Measurements from ENCODE around the gene VWA2.
A peak's percentile ranks its signal among the peaks of the same experiment; 100 is the strongest.

VWA2 gene

GRCh38 chr10:114223066-114223465 lies 16.0 kb upstream of the VWA2 start:
- Histone ChIP-seq H3K9ac (ENCODE audit: low read length) (no peak overlapping the region), H3K9me3 (ENCODE audit: control insufficient read depth, low read length) (no peaks in the 10 kb centered on the region), H3K4me3 (ENCODE audit: low read length) (no peak overlapping the region), H3K4me1 (ENCODE audit: control insufficient read depth, insufficient read depth, low read length) (no peaks in the 10 kb centered on the region), H3K27me3 (ENCODE audit: control insufficient read depth, insufficient read depth, low read length) (no peaks in the 10 kb centered on the region), H3K36me3 (ENCODE audit: control insufficient read depth, insufficient read depth, low read length) (no peaks in the 10 kb centered on the region)

GRCh38 chr10:114228156-114228555 lies 10.9 kb upstream of the VWA2 start:
- Histone ChIP-seq H3K9ac (ENCODE audit: low read length) (no peak overlapping the region), H3K27me3 (ENCODE audit: control insufficient read depth, insufficient read depth, low read length) (no peaks in the 10 kb centered on the region), H3K4me1 (ENCODE audit: control insufficient read depth, insufficient read depth, low read length) (no peaks in the 10 kb centered on the region), H3K36me3 (ENCODE audit: control insufficient read depth, insufficient read depth, low read length) (no peaks in the 10 kb centered on the region), H3K4me3 (ENCODE audit: low read length) (no peak overlapping the region), H3K9me3 (ENCODE audit: control insufficient read depth, low read length) (no peaks in the 10 kb centered on the region)

DNA sequence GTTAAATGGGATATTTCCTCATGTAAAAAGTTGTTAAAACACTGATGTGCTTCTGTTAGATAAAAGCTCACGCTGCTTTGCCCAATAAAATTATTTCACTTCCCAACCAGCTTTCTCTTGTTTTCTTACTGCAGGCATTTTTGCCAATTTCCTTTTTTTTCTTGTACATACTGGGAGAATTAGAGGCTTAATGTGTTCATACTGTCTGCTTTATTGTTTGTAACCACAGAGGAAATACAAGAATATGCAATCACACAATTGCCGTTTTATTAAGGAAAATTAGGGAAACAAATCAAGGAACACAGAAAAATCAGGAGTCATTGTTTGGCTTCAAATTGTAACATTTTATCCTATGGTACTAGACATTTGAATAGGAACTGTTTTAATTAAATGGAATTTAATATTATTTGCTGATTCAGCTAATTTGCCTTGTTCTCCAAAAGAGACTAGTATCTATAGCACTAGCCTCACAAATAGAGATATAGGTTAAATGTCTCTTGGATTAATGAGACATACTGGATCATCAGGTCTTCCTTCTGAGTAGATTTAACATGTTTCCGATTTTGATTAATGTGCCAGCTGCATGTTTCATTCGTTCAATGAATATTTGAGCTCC lies 6.4 kb upstream of the VWA2 start:
- no peaks in the 10 kb centered on the region for H3K4me1 ChIP-seq (ENCODE audit: control insufficient read depth, insufficient read depth, low read length)
- no peaks in the 10 kb centered on the region for H3K9me3 ChIP-seq (ENCODE audit: control insufficient read depth, low read length)
- H3K36me3 ChIP-seq (ENCODE audit: control insufficient read depth, insufficient read depth, low read length), result no peaks in the 10 kb centered on the region
- no peaks in the 10 kb centered on the region for H3K27me3 ChIP-seq (ENCODE audit: control insufficient read depth, insufficient read depth, low read length)
- H3K4me3 ChIP-seq (ENCODE audit: low read length), result no peak overlapping the region
- H3K9ac ChIP-seq (ENCODE audit: low read length), result no peak overlapping the region

DNA sequence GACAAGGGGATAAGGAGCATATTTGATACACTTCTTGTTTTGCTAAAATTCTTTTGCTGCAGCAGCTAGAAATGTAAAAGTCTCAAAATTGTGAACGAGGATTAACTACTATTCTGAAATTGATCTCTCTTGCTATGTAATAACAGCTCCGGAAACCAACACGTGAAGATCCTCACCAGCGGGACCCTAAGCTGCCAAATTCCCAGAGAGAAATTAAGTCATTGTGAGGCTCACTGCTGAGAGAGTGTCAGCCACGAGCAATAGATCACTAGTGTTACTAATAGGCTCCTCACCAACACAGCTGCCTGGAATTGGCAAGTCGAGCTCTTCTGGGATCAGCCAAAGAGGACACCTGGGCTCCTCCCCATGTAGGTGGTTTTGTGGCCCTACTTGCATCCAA lies 5.6 kb upstream of the VWA2 start:
- H3K9ac ChIP-seq (ENCODE audit: low read length), result no peak overlapping the region
- H3K4me1 ChIP-seq (ENCODE audit: control insufficient read depth, insufficient read depth, low read length), result no peaks in the 10 kb centered on the region
- H3K9me3 ChIP-seq (ENCODE audit: control insufficient read depth, low read length), result no peaks in the 10 kb centered on the region
- H3K27me3 ChIP-seq (ENCODE audit: control insufficient read depth, insufficient read depth, low read length), result no peaks in the 10 kb centered on the region
- no peak overlapping the region for H3K4me3 ChIP-seq (ENCODE audit: low read length)
- H3K36me3 ChIP-seq (ENCODE audit: control insufficient read depth, insufficient read depth, low read length), result no peaks in the 10 kb centered on the region

DNA sequence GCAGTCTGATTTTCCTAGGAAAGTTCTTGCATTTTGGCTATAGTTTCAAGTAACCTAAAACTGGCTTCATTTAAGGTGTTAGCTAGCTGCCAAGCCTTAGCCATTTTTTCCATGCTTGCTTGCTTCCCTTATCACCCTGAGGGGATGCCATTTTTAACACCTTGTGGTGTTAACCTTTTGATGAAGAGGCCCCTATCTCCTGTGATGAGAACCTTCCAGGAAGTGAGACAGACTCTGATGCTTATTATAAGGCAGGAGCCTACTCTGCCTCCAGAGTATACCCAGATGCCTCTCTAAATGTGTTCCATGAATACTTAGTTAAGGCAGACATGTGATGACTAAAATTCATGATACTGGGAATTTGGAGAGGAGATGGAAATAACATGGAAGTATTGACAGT lies 4.9 kb upstream of the VWA2 start:
- Histone ChIP-seq H3K36me3 (ENCODE audit: control insufficient read depth, insufficient read depth, low read length) (no peaks in the 10 kb centered on the region), H3K9me3 (ENCODE audit: control insufficient read depth, low read length) (no peaks in the 10 kb centered on the region), H3K4me3 (ENCODE audit: low read length) (no peak overlapping the region), H3K27me3 (ENCODE audit: control insufficient read depth, insufficient read depth, low read length) (no peaks in the 10 kb centered on the region), H3K4me1 (ENCODE audit: control insufficient read depth, insufficient read depth, low read length) (no peaks in the 10 kb centered on the region), H3K9ac (ENCODE audit: low read length) (no peak overlapping the region)

DNA sequence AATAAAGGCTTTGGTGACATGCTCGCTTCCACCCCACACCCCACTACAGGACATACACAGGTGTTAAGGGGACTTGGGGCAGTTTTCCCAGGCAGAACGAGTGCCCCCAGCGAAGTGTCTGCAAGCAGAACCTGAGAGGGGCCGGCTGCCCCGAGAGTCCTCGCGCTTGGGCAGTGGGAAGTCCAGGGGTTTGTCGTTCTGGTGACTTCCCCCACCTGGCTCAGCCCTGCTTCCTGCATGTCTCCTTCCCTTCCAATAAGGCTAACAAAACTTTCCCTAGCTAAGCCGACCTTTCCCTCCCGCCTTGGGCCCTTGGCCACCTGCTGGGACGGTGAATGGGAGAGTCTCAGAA lies 916 bp downstream of the VWA2 start:
- no peak overlapping the region for H3K4me3 ChIP-seq (ENCODE audit: low read length)

DNA sequence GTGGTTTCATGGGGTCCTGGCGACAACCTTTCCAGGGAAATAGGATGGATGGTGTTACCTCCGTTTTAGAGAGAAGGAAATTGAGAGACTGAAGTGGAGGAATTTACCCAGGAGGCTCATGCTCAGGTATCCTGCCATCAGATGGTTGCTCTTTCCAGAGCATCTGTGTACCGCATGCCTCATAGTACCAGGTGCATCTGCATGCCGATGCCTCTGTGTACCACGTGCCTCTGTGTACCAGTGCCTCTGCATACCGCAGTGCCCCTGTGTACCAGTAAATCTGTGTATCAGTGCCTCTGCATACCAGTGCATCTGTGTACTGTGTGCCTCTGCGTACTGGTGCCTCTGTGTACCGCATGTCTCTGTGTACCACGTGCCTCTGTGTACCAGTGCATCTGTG lies 3.2 kb downstream of the VWA2 start:
- Histone ChIP-seq H3K9me3 (ENCODE audit: control insufficient read depth, low read length) (no peaks in the 10 kb centered on the region), H3K4me3 (ENCODE audit: low read length) (no peak overlapping the region), H3K27me3 (ENCODE audit: control insufficient read depth, insufficient read depth, low read length) (peaks cover 10% of the 10 kb centered on the region), H3K36me3 (ENCODE audit: control insufficient read depth, insufficient read depth, low read length) (no peaks in the 10 kb centered on the region), H3K9ac (ENCODE audit: low read length) (no peak overlapping the region), H3K4me1 (ENCODE audit: control insufficient read depth, insufficient read depth, low read length) (peaks cover 20% of the 10 kb centered on the region)

More for the DNA sequence above, 916 bp downstream of the VWA2 start:
- peaks cover 7% of the 10 kb centered on the region for H3K4me1 ChIP-seq (ENCODE audit: control insufficient read depth, insufficient read depth, low read length)
- no peaks in the 10 kb centered on the region for H3K36me3 ChIP-seq (ENCODE audit: control insufficient read depth, insufficient read depth, low read length)
- H3K9me3 ChIP-seq (ENCODE audit: control insufficient read depth, low read length), result no peaks in the 10 kb centered on the region
- peak overlapping the region; percentile 56 for H3K9ac ChIP-seq (ENCODE audit: low read length)
- peaks cover 10% of the 10 kb centered on the region for H3K27me3 ChIP-seq (ENCODE audit: control insufficient read depth, insufficient read depth, low read length)

DNA sequence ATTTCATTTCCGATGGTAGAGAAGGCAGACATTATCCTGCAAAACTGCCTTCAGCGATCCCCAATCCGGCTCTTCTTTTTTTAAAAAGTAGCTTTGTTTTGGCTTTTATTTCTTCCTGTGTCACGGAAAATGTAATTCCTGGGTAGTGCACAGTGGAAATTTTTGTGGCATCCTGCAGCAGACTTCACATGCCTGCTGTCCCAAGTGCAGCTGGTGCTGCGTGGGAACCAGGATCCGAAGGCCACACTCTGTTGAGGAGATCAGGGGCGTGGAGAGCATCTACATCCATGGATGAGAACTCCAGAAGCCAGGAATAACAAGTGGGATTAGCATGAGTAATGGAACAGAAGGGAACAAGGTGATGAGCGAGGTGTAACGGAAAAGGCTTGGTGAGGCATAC lies 4.6 kb downstream of the VWA2 start:
- Histone ChIP-seq H3K27me3 (ENCODE audit: control insufficient read depth, insufficient read depth, low read length) (peaks cover 10% of the 10 kb centered on the region), H3K36me3 (ENCODE audit: control insufficient read depth, insufficient read depth, low read length) (no peaks in the 10 kb centered on the region), H3K9me3 (ENCODE audit: control insufficient read depth, low read length) (no peaks in the 10 kb centered on the region), H3K9ac (ENCODE audit: low read length) (no peak overlapping the region), H3K4me3 (ENCODE audit: low read length) (no peak overlapping the region), H3K4me1 (ENCODE audit: control insufficient read depth, insufficient read depth, low read length) (peaks cover 25% of the 10 kb centered on the region)

DNA sequence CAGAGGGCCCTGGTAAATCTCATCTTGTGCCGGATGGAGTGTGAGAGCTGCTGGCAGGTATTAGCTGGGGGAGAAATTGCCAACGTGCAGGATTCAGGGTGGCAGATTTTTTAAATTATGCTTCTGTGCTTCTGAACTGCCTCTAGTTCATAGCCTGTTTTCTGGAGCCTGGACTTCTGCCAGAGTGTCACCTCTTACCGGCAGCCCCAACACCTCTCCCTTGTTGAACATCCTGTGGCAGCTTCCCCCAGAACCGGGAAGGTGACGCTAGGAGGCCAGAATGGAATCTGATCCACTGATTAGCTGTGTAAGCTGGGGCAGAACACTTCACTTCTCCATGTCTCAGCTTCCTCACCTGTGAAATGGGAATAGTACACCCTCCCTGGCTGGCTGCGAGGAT lies 5.1 kb downstream of the VWA2 start:
- Histone ChIP-seq H3K27me3 (ENCODE audit: control insufficient read depth, insufficient read depth, low read length) (peaks cover 10% of the 10 kb centered on the region), H3K9me3 (ENCODE audit: control insufficient read depth, low read length) (no peaks in the 10 kb centered on the region), H3K4me1 (ENCODE audit: control insufficient read depth, insufficient read depth, low read length) (peaks cover 25% of the 10 kb centered on the region), H3K4me3 (ENCODE audit: low read length) (no peak overlapping the region), H3K9ac (ENCODE audit: low read length) (no peak overlapping the region), H3K36me3 (ENCODE audit: control insufficient read depth, insufficient read depth, low read length) (no peaks in the 10 kb centered on the region)

GRCh38 chr10:114245121-114245791 lies 6.2 kb downstream of the VWA2 start:
- Histone ChIP-seq H3K36me3 (ENCODE audit: control insufficient read depth, insufficient read depth, low read length) (no peaks in the 10 kb centered on the region), H3K9me3 (ENCODE audit: control insufficient read depth, low read length) (no peaks in the 10 kb centered on the region), H3K4me3 (ENCODE audit: low read length) (no peak overlapping the region), H3K4me1 (ENCODE audit: control insufficient read depth, insufficient read depth, low read length) (peaks cover 26% of the 10 kb centered on the region), H3K9ac (ENCODE audit: low read length) (peak overlapping the region; percentile 18), H3K27me3 (ENCODE audit: control insufficient read depth, insufficient read depth, low read length) (peaks cover 2% of the 10 kb centered on the region)

DNA sequence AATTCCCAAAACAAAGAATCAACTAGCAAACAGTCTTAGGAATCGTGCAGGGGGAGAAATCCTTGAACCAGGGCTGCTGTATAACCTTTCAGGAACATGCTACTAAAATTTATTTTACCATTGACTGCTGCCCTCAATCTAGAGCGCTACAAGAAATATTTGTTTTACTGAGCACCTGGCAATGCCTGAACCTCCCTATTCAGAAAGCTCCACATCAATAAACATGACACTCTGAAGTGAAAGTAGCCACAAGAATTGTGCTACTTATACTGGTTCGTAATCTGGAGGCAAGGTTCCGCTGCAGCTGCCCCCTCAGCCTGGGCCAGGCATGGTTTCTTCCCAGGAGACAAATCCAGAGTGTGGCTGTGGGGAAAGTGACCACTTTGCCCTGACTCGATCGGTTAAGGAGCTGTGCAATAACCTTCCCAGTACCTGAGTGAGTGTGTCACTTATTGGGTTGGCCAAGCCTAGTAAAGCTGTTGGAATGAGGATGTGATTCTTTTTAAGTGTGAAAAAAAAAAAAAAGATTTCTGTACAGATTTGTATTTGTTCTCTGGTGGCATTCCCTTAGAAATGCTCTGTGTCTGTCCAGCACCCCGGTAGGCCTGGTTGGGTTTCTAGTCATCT lies 7.7 kb downstream of the VWA2 start:
- Histone ChIP-seq H3K9me3 (ENCODE audit: control insufficient read depth, low read length) (no peaks in the 10 kb centered on the region), H3K36me3 (ENCODE audit: control insufficient read depth, insufficient read depth, low read length) (no peaks in the 10 kb centered on the region), H3K9ac (ENCODE audit: low read length) (peak overlapping the region; percentile 22), H3K4me3 (ENCODE audit: low read length) (no peak overlapping the region), H3K27me3 (ENCODE audit: control insufficient read depth, insufficient read depth, low read length) (no peaks in the 10 kb centered on the region), H3K4me1 (ENCODE audit: control insufficient read depth, insufficient read depth, low read length) (peaks cover 32% of the 10 kb centered on the region)

DNA sequence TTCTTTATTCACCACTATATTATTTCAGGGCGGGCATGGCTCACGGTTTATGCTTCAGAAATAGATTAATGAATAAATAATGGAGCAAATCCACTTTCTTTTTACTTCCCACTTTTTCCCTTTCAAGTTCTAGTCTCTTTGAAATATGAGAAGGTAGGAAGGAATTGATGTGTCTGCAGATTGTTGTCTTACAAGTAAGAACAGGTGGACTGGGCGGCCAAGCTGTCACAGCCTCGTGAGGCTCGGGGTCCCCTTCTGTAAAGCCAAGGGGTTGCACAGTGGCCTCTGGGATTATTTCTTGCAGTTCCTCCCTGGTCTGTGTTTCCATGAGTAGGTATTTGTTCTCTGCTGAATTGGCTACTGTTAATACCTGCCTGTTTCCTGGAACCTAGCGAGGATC lies 11.2 kb downstream of the VWA2 start:
- H3K27me3 ChIP-seq (ENCODE audit: control insufficient read depth, insufficient read depth, low read length), result no peaks in the 10 kb centered on the region
- peaks cover 23% of the 10 kb centered on the region for H3K4me1 ChIP-seq (ENCODE audit: control insufficient read depth, insufficient read depth, low read length)
- H3K9me3 ChIP-seq (ENCODE audit: control insufficient read depth, low read length), result no peaks in the 10 kb centered on the region
- no peaks in the 10 kb centered on the region for H3K36me3 ChIP-seq (ENCODE audit: control insufficient read depth, insufficient read depth, low read length)
- H3K9ac ChIP-seq (ENCODE audit: low read length), result no peak overlapping the region
- H3K4me3 ChIP-seq (ENCODE audit: low read length), result no peak overlapping the region
